ENCODE measurements around the gene SLC35D2. TPM values are rescaled to one million over a fixed set of nuclear protein-coding genes. Genes with fewer than 3 reads are reported as not detected.

The SLC35D2 gene
- total RNA-seq, 4 donors from 2014 or later: 20.5 to 29.5 (median 21.8) TPM

DNA sequence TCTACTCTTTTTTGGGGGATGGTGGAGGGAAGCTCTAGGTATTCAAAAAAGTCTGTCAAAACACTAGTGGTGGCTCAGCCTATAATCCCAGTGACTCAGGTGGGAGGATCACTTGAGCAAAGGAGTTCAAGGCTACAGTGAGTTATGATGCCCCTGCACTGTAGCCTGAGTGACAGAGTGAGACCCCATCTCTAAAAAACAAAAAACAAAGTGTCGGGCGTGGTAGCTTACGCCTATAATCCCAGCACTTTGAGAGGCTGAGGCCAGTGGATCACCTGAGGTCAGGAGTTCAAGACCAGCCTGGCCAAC lies 15.8 kb upstream of the SLC35D2 start:
- 90% methylated on average over 3 of the region's 3 CpGs for WGBS
- intact Hi-C loops (cut with DNase I): no loop called here
- no peaks in the 10 kb centered on the region for H3K4me1 ChIP-seq
- no peaks in the 10 kb centered on the region for H3K36me3 ChIP-seq
- H3K4me3 ChIP-seq: no peak overlapping the region
- TF ChIP-seq EP300 (IDR thresholded peaks at IDR 0.05) (no peak), POLR2AphosphoS5 (IDR thresholded peaks at IDR 0.05) (no peak), CTCF (IDR thresholded peaks at IDR 0.05) (no peak), POLR2A (IDR thresholded peaks at IDR 0.05; ENCODE audit: low read depth) (no peak)
- DNase-seq (ENCODE audit: extremely low spot score): no peak
- H3K27ac ChIP-seq (replicated peaks in 1 of 4): no peak overlapping the region
- peaks cover 0 to 6% (median 0%) of the 10 kb centered on the region in 4 donors for H3K9me3 ChIP-seq
- no peaks in the 10 kb centered on the region for H3K27me3 ChIP-seq

GRCh38 chr9:96398582-96399324 lies 15.2 kb upstream of the SLC35D2 start:
- no peak for TF ChIP-seq EP300 (IDR thresholded peaks at IDR 0.05)
- no peak for TF ChIP-seq CTCF (IDR thresholded peaks at IDR 0.05)
- no peak for DNase-seq (ENCODE audit: extremely low spot score)

DNA sequence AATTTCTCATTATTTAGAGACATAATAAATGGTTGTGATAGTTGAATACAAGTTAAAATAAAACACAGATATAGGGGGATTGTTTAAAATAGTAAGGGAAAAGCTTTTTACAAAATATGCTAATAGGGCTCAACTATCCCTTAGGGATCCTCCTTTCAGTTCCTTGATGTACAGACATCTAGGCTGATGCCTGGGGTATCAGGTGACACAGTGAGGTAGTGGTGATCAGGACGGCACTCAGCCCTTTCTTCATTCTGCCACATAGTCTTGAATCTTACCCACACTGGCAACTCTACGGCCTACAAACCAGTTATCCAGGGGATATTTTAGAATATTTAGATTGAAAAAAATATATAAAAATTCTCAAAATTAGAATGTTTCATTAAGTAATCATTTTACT lies 12.5 kb upstream of the SLC35D2 start:
- Histone ChIP-seq H3K4me1 (no peaks in the 10 kb centered on the region), H3K9me3 (peaks cover 0 to 6% (median 0%) of the 10 kb centered on the region in 4 donors), H3K4me3 (no peak overlapping the region), H3K27ac (replicated peaks in 1 of 4) (no peak overlapping the region), H3K36me3 (peaks cover 0 to 4% (median 0%) of the 10 kb centered on the region in 4 donors), H3K27me3 (no peaks in the 10 kb centered on the region)
- TF ChIP-seq POLR2AphosphoS5 (IDR thresholded peaks at IDR 0.05) (no peak), CTCF (IDR thresholded peaks at IDR 0.05) (no peak), EP300 (IDR thresholded peaks at IDR 0.05) (no peak), POLR2A (IDR thresholded peaks at IDR 0.05; ENCODE audit: low read depth) (no peak)
- intact Hi-C loops (cut with DNase I): no loop called here
- 93% methylated on average over 2 of the region's 2 CpGs for WGBS
- DNase-seq (ENCODE audit: extremely low spot score): no peak

More at GRCh38 chr9:96398582-96399324, 15.2 kb upstream of the SLC35D2 start:
- Histone ChIP-seq H3K27ac (replicated peaks in 1 of 4) (no peak overlapping the region), H3K36me3 (no peaks in the 10 kb centered on the region), H3K4me1 (no peaks in the 10 kb centered on the region), H3K9me3 (peaks cover 0 to 6% (median 0%) of the 10 kb centered on the region in 4 donors), H3K27me3 (no peaks in the 10 kb centered on the region), H3K4me3 (no peak overlapping the region)
- WGBS: 65% methylated on average over 3 of the region's 3 CpGs
- intact Hi-C loops (cut with DNase I): no loop called here

GRCh38 chr9:96394832-96395496 lies 11.5 kb upstream of the SLC35D2 start:
- peaks cover 0 to 4% (median 0%) of the 10 kb centered on the region in 4 donors for H3K36me3 ChIP-seq
- 96% methylated on average over 6 of the region's 6 CpGs for WGBS
- no peak overlapping the region for H3K4me3 ChIP-seq
- intact Hi-C loops (cut with DNase I): no loop called here
- H3K27me3 ChIP-seq: no peaks in the 10 kb centered on the region
- TF ChIP-seq EP300 (IDR thresholded peaks at IDR 0.05): no peak
- no peak for TF ChIP-seq CTCF (IDR thresholded peaks at IDR 0.05)
- no peak for TF ChIP-seq POLR2AphosphoS5 (IDR thresholded peaks at IDR 0.05)
- no peak for TF ChIP-seq POLR2A (IDR thresholded peaks at IDR 0.05; ENCODE audit: low read depth)
- H3K27ac ChIP-seq (replicated peaks in 1 of 4): no peak overlapping the region
- no peak for DNase-seq (ENCODE audit: extremely low spot score)
- H3K4me1 ChIP-seq: no peaks in the 10 kb centered on the region
- H3K9me3 ChIP-seq: no peaks in the 10 kb centered on the region
